GM20000 (cell line): Measurements from ENCODE around the gene RASAL3.

Source experiments
- DNase-seq: peaks from one replicate; pipeline ENCODE4 v3.0.0; 2012; ENCODE audit warnings: low spot score
- CTCF ChIP-seq: IDR thresholded peaks from 2 replicates; pipeline ENCODE4 v1.5.1; 2012; ENCODE audit warnings: mild to moderate bottlenecking, control low read depth; ENCODE audit errors: extremely low read depth, missing control alignments

The RASAL3 gene

DNA sequence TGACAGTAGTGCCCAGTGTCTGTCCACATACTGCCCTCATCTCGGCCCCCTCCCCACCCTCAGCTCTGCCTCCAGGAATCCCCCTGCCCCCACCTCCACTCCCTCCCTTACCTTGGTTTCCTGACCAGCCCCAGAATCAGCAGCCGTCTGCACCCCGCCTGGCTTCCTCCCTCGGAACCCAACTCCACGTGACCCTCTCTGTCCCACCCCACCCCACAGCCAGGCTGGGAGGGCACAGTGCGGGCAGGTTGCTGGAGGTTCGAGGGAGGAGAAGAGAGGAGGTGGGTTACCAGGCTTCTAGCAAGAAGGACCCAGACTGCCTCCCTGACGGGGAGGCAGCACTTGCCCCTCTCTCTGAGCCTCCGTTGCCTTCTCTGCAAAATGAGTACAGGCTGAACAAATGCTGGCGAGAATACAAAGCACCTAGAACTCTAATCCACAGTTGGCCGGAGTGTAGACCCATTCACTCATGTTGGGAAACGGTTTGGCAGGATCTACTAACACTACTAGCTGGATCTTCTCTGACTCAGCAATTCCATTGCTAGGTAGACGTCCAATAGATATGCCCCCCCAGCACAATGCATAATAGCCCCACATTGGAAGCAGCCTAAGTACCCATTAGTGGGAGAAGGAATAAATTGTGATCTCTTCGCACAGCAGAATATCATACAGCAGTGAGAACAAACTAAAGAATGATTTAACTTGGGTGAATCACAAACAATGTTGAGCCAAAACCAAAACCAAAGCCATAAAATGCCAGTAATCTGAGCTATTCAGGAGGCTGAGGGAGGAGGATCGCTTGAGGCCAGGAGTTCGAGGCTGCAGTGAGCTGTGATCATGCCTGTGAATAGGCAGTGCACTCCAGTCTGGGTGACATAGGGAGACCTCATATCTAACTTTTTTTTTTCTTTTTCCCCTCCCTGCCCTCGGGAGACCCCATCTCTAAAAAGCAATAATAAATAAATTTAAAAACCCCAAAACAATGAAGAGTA lies at the start of gene RASAL3:
TSS of gene RASAL3 (minus strand) at position 151 of the 992 bp plus-strand sequence. CDS start 186 bp downstream, outside the sequence.
- TF ChIP-seq CTCF: no peak
- peak; percentile 81 for DNase-seq

- no peak for DNase-seq
- TF ChIP-seq CTCF: no peak
Observed at GRCh38 chr19:15511671-15512424, 47.5 kb upstream of the RASAL3 start.

- no peak for TF ChIP-seq CTCF
- DNase-seq: no peak
Observed at GRCh38 chr19:15508035-15508710, 43.8 kb upstream of the RASAL3 start, which contains the start of gene CYP4F22. TSS of gene CYP4F22 (plus strand) at chr19:15508525. CDS start at chr19:15525337, 16,812 bp downstream.

DNA sequence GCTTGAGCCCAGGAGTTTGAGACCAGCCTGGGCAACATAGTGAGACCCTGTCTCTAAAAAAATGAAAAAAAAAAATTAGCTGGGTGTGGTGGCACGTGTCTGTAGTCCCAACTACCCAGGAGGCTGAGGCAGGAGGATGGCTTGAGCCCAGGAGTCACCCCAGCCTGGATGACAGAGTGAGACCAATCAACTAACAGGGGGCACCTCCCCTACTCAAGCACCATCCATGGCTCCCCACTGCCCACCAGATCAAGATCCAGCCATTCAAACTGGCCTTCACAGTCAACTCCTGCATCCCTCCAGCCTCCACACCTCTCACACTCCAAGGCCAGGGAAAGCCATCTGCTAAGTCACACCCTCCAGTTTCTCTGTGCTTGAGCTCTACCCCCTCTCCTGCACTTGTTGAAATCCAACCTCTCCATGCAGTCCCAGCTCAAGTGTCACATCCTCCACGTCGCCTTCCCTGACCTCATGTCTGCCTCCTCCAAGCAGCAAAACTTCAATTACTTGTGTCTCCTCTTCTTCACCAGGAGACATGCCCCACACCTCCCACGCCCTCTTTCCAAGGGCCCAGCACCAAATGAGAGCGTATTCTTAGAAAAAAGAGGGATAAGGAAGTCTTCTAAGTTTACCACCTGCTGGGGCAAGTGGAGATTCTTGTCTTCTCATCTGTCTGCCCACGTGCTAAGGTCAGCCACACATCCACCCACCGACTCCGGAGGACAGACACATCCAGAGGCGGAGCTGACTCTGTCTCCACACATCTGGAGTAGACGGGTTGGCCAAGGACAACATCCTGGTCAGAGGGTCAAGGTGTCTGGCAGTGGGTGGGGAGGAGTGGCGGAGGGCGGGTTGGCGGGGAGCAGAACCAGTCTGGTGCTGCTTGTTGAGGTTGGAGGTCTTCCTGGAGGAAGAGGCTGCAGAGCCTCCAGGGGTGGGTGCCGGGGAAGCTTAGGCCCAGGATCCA lies 43.0 kb upstream of the RASAL3 start:
- TF ChIP-seq CTCF: no peak
- no peak for DNase-seq

- TF ChIP-seq CTCF: no peak
- DNase-seq: no peak
Observed at GRCh38 chr19:15506074-15506571, 41.8 kb upstream of the RASAL3 start.

- no peak for TF ChIP-seq CTCF
- no peak for DNase-seq
Observed at GRCh38 chr19:15502264-15502663, 37.9 kb upstream of the RASAL3 start.
